Measurements from ENCODE around the gene CCL21.

Gene CCL21

DNA sequence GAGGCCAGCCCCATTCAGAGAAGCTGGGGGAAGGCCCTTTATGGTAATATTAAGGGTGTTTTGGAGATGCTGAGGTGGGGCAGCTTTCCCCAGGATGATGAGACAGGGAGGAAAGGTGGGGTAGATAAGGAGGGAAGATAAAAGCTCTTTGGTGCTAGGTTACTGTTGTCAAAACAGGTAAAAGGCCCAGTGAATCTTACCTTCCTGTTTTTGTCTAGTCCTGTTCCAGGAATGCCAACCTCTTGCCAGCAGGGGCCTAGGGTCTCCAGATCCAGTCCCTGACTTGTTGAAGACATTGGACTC, 46.7 kb downstream of the CCL21 start:
- TF ChIP-seq, protein P1, sequence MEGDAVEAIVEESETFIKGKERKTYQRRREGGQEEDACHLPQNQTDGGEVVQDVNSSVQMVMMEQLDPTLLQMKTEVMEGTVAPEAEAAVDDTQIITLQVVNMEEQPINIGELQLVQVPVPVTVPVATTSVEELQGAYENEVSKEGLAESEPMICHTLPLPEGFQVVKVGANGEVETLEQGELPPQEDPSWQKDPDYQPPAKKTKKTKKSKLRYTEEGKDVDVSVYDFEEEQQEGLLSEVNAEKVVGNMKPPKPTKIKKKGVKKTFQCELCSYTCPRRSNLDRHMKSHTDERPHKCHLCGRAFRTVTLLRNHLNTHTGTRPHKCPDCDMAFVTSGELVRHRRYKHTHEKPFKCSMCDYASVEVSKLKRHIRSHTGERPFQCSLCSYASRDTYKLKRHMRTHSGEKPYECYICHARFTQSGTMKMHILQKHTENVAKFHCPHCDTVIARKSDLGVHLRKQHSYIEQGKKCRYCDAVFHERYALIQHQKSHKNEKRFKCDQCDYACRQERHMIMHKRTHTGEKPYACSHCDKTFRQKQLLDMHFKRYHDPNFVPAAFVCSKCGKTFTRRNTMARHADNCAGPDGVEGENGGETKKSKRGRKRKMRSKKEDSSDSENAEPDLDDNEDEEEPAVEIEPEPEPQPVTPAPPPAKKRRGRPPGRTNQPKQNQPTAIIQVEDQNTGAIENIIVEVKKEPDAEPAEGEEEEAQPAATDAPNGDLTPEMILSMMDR (IDR thresholded peaks at IDR 0.05): no peak

DNA sequence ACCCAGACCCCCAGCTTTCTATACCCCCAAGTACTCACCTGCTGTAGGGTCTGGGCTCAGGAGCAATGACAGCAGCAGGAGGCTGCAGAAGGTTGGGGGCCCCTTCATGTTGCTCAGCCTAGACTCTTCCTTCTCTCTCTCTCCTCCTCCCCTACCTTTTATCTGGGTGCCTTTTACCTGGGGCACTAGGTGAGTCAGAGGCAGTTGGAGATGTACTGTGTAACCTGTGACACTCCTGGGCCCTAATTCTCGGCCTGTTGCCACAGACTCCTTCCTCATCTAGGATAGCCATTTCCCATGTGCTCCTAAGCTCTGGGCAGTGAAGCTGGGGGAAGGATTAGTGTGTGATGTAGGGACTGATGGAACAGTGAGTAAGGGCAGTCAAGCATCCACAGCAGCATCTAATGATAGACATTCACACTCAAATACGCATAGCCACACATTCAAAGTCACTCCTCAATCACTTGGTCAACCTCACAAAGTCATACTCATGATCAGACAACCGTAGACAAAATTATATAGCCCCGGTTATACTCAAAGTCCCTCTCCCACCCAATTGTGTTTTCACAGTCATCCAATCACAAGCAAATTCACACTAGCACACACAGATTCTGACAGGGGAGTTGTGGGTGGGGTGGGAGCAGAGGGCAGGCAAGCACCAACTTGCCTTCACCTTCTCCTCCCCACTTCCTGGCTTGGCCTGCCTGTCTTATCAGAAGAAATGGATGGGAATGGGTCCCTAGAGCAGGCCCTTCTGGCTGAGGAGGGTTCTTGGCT, 47.2 kb downstream of the CCL21 start, which contains the start of gene CCL27:
TSS of gene CCL27 (minus strand) at position 132 of the 777 bp plus-strand sequence. CDS start at position 108, 24 bp downstream.
- TF ChIP-seq, protein P1 (IDR thresholded peaks at IDR 0.05): no peak

DNA sequence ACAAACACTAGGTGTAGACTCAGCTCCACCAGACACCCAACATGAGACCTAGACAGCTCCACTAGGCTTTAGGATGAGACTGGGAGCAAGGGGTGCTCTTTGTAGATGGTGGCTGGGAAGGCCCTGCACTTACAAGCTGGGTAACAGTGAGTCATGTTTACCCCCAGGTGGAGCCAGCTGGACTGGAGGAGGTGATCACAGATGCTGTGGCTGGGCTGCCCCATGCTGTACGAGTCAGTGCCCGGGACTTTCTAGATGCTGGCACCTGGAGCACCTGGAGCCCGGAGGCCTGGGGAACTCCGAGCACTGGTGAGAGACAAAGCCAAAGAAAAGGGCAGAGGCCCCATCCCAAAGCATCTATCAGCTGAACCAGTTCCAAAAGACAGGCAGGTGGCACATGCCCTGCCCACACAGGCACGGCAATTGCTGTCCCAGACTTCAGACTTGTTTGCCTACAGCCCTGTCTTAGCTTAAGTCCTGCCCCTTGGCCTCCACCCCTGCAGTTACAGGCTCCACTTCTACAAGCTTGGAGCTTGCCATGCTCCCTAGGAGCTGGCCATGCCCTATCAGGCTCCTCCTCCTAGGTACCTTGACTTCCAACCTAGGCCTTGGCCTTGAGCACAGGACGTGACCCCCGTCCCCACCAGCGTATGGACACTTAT, 50.2 kb downstream of the CCL21 start:
- TF ChIP-seq, protein P1 (IDR thresholded peaks at IDR 0.05): no peak
